HTERT RPE-1 (cell line): Measurements from ENCODE around the gene MANBA.
"Not testable (repeated sequence)": the region's sequence is repeated elsewhere in the genome, so short reads cannot be mapped to it uniquely, and the experiment has no call there.

ENCODE experiments used
- in situ Hi-C: fragments of 300-500 bp; cut with MboI; formaldehyde crosslinking; loops from 4 replicates; pipeline ENCODE4 v1.14.3; 2020; ENCODE audit warnings: low sequenced_read_pairs

The MANBA gene

DNA sequence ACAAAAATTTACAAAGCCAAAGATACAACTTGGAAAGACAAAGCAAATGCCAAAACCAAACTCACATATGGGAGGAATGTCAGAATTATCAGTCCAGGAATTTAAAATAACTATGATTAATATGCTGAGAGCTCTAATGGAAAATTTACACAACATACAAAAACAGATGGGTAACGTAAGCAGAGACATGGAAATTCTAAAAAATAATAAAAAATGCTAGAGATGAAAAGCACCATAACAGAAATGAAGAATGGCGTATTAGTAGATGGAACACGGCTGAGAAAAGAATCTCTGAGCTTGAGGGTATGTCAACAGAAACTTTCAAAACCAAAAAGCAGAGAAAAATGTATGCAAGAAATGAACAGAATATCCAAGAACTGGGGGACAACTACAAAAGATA, 4.1 kb upstream of the MANBA start:
- in situ Hi-C loops = no loop called here

- in situ Hi-C loops = no loop called here
Observed at GRCh38 chr4:102761906-102762305, 1.1 kb upstream of the MANBA start.

GRCh38 chr4:102761296-102761701, 531 bp upstream of the MANBA start:
- in situ Hi-C loops = no loop called here

GRCh38 chr4:102759831-102760644, 730 bp downstream of the MANBA start:
- in situ Hi-C loops = no loop called here

DNA sequence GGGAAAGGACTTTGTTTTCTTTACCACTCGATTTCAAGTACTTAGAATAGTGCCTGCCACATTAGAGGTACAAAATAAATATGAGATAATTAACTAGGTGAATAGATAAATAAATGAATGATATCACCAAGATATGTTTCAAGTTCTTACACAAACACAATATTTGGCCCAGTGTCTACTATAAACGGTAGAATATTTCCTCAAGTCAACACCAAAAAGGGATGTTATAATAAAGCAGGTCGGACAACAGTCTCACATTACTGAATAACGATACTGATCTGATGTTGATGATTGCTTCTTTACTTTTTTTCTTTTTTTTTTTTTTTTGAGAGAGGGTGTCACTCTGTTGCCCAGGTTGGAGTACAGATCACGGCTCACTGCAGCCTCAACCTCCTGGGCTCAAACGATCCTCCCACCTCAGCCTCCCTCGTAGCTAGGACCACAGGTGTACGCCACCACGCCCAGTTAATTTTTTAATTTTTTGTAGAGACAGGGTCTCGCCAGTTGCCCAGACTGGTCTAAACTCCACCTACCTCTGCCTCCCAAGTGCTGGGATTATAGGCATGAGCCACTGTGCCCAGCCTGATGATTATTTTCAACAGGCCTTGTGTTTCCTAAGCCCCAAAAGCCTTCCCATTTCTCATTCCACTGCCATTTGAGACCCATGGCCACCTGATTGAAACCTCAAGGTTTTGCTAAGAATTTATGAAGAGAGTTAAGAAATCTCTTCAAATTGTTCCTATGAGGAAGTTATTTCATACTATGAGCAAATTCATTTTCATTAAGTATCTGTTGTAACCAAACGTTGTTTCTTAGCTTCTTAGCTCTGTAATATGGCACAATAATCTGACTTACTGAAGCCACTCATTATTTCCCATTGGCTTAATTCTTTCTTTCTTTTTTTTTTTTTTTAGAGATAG, 2.3 kb downstream of the MANBA start:
- in situ Hi-C loops = no loop called here

- in situ Hi-C loops = no loop called here
Observed at GRCh38 chr4:102757681-102758080, 3.1 kb downstream of the MANBA start.

DNA sequence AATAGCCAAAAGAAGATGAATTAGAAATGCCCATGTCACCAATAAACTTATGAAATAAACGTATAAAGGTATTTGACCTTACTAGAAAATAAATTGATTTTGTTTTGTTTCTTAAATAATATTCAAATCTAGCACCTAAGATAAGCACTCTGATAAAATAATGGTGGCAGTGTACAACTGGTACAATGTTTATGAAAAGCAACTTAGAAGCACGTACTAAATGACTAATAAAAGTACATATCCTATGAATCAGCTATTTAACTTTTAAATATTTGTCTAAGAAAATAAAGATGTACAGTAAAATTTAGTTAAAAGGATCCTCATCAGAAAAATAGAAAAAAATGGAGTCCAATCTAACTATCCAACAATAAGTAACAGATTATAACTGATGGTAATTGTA, 6.7 kb downstream of the MANBA start:
- in situ Hi-C loops = no loop called here

GRCh38 chr4:102751941-102752340, 8.8 kb downstream of the MANBA start:
- in situ Hi-C loops = no loop called here

DNA sequence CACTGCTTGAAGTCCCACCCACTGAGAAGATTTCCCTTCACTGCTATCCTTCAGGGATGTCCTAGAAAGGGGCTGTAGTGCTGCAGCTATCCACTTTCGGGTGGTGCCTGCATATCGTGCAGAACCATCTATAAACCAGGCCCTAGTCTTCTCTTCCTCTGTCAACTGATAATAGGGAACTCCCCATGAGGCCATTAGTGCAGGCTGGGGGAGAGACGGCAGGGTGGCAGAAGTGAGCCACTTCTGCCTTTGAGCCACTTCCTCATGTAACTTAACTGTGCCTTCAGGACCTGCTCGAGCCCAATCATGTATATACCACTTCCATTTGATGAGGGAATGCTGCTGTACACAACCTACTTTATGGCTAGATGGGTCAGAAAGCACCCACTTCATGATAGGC, 17.4 kb downstream of the MANBA start:
- in situ Hi-C loops = not testable (repeated sequence)

GRCh38 chr4:102738802-102739201, 22.0 kb downstream of the MANBA start:
- in situ Hi-C loops = not testable (repeated sequence)

DNA sequence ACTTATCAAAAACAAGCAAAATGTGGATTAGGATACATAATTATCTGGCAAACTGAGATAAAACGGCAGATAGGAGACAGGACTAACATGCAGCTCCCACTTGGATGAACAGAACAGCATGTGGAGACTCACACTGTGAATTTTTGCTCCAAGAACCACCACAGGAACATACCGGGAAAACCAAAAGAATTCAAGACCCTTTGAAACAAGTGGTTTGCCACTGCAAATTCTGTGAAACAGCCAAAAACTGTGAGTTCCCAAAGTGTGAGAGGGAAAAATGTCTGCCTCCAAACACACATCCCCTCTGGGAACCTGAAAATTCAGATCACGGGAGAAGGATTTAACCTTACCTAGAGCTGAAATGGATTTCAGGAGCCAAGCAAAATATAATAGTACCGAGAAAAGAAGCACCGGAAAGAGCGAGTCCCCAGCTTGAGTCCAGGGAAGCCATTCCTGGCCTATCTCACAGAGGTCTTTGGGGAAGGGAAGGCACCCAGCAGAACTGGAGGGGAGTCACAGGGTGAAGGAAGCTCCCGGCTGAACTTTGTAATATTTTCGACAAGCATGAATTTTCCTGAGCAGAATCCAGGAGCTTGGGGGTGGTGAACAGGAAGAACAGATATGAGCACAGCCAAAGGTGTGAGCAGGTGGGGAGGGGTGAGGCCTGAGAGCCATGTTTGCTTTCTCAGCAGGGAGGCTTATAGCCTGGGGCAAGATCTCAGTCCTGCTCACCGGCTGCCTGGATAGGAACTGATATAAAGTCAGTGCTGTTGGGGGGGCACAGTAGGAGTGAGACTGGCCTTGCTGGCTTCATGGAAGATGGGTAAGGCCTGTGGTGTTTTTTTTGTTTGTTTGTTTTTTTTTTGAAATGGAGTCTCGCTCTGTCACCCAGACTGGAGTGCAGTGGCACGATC, 23.9 kb downstream of the MANBA start:
- in situ Hi-C loops = no loop called here

DNA sequence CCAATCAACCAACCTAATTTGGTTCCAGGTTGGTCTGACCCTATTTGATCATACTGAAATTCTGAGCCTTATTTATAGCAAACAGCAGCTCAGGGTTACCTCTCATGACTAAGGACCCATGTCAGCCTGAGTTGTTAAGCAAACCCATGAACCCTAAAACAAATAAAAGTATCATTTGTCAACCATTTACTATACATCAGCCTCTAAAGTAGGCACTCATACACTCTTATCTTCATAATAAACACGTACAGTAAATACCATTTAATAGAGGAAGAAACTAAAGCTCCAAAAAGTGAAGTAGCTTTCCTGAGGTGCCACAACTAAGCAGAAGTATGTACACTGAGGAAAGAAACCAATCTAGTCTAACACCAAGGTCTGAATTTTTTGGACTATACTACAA, 25.2 kb downstream of the MANBA start:
- in situ Hi-C loops = no loop called here

DNA sequence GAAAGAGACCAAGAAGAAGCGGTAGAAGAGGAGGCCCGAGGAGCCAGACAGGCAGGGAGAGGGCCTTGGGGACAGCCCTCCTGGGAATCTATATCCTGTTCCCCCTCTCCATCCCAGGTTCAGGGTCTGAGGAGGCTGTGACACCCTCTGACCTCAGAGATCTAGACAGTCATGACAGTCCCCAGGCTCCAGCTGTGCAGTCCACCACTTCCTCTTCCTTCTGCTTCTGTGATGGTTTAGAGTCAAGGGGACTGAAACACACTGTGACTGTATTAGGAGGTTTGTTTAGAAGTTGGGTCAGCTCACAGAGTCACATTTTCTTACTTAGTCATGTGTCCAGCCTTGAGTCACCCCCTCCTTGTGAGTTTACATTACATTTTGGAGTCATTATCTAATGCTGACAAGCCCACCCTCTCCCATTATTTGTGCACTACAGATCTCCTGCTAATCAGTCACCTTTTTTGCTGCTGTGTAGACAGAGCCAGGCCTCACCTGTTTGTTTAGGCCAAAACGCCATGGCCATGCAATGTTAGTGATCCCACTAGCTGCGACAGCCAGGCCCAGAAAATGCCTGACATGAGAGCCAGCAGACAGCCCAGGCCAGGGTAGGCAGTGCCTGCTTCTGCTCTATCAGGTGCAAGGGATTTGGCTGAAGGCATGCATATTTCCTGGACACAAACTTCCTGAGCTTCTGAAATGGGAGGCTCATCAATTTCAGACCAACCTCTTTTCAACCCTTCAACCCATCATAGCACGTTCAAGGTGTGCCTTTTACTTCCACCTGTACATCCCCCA, 26.0 kb downstream of the MANBA start:
- in situ Hi-C loops = no loop called here

DNA sequence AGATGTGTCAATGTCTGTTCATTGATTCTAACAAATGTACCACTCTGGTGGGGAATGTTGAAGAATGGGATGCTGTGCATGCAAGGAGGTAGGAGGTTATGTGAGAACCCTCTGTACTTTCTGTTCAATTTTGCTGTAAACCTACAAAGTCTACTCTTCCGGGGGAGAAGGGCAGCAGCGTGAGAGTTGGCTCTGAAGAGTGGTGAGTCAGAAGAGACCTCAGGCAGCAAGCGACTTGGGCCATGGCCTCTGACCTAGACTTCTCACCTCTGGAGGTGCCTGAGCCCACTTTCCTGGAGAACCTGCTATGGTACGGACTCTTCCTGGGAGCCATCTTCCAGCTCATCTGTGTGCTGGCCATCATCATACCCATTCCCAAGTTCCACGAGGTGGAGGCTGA, 26.7 kb downstream of the MANBA start:
- in situ Hi-C loops = no loop called here

GRCh38 chr4:102733084-102733483, 27.7 kb downstream of the MANBA start:
- in situ Hi-C loops = no loop called here

GRCh38 chr4:102732678-102733077, 28.1 kb downstream of the MANBA start:
- in situ Hi-C loops = no loop called here

GRCh38 chr4:102730968-102731533, 29.7 kb downstream of the MANBA start:
- in situ Hi-C loops = no loop called here

DNA sequence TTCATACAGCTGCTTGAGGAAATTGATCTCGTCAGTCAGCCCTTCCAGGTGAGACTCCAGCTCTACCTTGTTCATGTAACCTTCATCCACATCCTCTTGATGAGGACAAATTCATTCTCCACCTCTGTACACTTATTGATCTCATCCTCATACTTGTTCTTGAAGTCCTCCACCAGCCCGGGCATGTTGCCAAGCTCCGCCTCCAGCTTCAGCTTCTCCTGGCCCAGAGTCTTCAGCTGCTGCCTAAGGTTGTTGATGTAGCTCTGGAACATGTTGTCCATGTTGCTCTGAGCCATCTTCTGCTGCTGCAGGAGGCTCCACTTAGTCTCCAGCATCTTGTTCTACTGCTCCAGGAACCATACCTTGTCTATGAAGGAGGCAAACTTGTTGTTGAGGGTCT, 31.3 kb downstream of the MANBA start:
- in situ Hi-C loops = not testable (repeated sequence)

- in situ Hi-C loops = not testable (repeated sequence)
Observed at GRCh38 chr4:102726919-102727318, 33.8 kb downstream of the MANBA start.

GRCh38 chr4:102726068-102726467, 34.7 kb downstream of the MANBA start:
- in situ Hi-C loops = no loop called here
